Astrocyte (in vitro differentiated cells and primary cell): ENCODE data around the gene UQCR10. TPM values are rescaled to one million over a fixed set of nuclear protein-coding genes. Genes with fewer than 3 reads are reported as not detected.
"Not testable (repeated sequence)": the region's sequence is repeated elsewhere in the genome, so short reads cannot be mapped to it uniquely, and the experiment has no call there.

Experiments used
- DNase-seq: peaks from one replicate; pipeline ENCODE4 v3.0.0-alpha.2; 2010; ENCODE audit warnings: low read depth
- FAIRE-seq: peaks from 2 replicates; lab custom pipeline; 2011; peaks lifted over from hg19 to GRCh38; lab: Jason Lieb, UNC
- H2AFZ ChIP-seq: 2 replicates; pipeline ENCODE4 v1.6.0; 2012; ENCODE audit warnings: low read depth, low read length, inconsistent platforms
- H3K27ac ChIP-seq: 2 replicates; pipeline ENCODE4 v1.5.1; 2011; ENCODE audit warnings: low read depth, low read length, inconsistent platforms
- H3K27me3 ChIP-seq: 2 replicates; pipeline ENCODE4 v1.6.0; 2011; ENCODE audit warnings: low read length, inconsistent platforms; ENCODE audit not compliant: insufficient read depth
- H3K36me3 ChIP-seq: 2 replicates; pipeline ENCODE4 v1.5.1; 2011; ENCODE audit warnings: low read length, inconsistent platforms; ENCODE audit not compliant: insufficient read depth
- H3K4me1 ChIP-seq: 2 replicates; pipeline ENCODE4 v1.5.1; 2011; ENCODE audit warnings: low read length, inconsistent platforms; ENCODE audit not compliant: insufficient read depth
- H3K4me2 ChIP-seq: 2 replicates; pipeline ENCODE4 v1.6.0; 2012; ENCODE audit warnings: low read length, inconsistent platforms
- H3K4me3 ChIP-seq: 2 replicates; pipeline ENCODE4 v1.5.1; 2011; ENCODE audit warnings: low read depth, mild to moderate bottlenecking, low read length, inconsistent platforms; ENCODE audit not compliant: insufficient read depth
- H3K79me2 ChIP-seq: 2 replicates; pipeline ENCODE4 v1.6.0; 2012; ENCODE audit warnings: mild to moderate bottlenecking, low read length, inconsistent platforms; ENCODE audit not compliant: insufficient read depth
- H3K9ac ChIP-seq: 2 replicates; pipeline ENCODE4 v1.6.0; 2012; ENCODE audit warnings: mild to moderate bottlenecking, low read length, inconsistent platforms
- H3K9me3 ChIP-seq: 2 replicates; pipeline ENCODE4 v1.5.1; 2012; ENCODE audit warnings: low read depth, mild to moderate bottlenecking, low read length, inconsistent platforms; ENCODE audit not compliant: insufficient read depth
- H4K20me1 ChIP-seq: 2 replicates; pipeline ENCODE4 v1.6.0; 2012; ENCODE audit warnings: low read length, inconsistent platforms; ENCODE audit not compliant: insufficient read depth
- H3K27ac Mint-ChIP-seq: one replicate; pipeline ENCODE4 v1.8.0; 2021; ENCODE audit warnings: mild to moderate bottlenecking, mixed read lengths; ENCODE audit not compliant: unreplicated experiment
- H3K27me3 Mint-ChIP-seq: one replicate; pipeline ENCODE4 v1.8.0; 2021; ENCODE audit warnings: low read depth, mixed read lengths; ENCODE audit not compliant: unreplicated experiment
- H3K36me3 Mint-ChIP-seq: one replicate; pipeline ENCODE4 v1.8.0; 2021; ENCODE audit warnings: low read depth, mixed read lengths; ENCODE audit not compliant: unreplicated experiment
- H3K4me1 Mint-ChIP-seq: one replicate; pipeline ENCODE4 v1.8.0; 2021; ENCODE audit warnings: low read depth, mixed read lengths; ENCODE audit not compliant: unreplicated experiment
- H3K4me3 Mint-ChIP-seq: one replicate; pipeline ENCODE4 v1.8.0; 2021; ENCODE audit warnings: mild to moderate bottlenecking, moderate library complexity, mixed read lengths; ENCODE audit not compliant: unreplicated experiment
- H3K9me3 Mint-ChIP-seq: one replicate; pipeline ENCODE4 v1.8.0; 2021; ENCODE audit warnings: mild to moderate bottlenecking, mixed read lengths; ENCODE audit not compliant: unreplicated experiment
- CTCF ChIP-seq: IDR thresholded peaks from 2 replicates; pipeline ENCODE4 v1.5.1; 2011; ENCODE audit warnings: low read depth, mild to moderate bottlenecking, inconsistent platforms, low read length, moderate library complexity; ENCODE audit not compliant: insufficient read depth
- EZH2 ChIP-seq: IDR thresholded peaks from 2 replicates; pipeline ENCODE4 v1.6.1; 2012; ENCODE audit warnings: mild to moderate bottlenecking, low read length, inconsistent platforms; ENCODE audit not compliant: insufficient read depth
- total RNA-seq: library from RNA; stranded (reverse); gene quantifications from 2 replicates; pipeline ENCODE4 v1.2.1, GENCODE V29; 2021

The UQCR10 gene
- total RNA-seq, 1 donor from 2014 or later: 112 TPM

- H3K4me3 Mint-ChIP-seq: no peak overlapping the region
- no peaks in the 10 kb centered on the region for H3K4me1 ChIP-seq
- H3K4me2 ChIP-seq: no peak overlapping the region
- DNase-seq: no peak
- no peaks in the 10 kb centered on the region for H3K27me3 Mint-ChIP-seq
- H4K20me1 ChIP-seq: peaks cover 4% of the 10 kb centered on the region
- peaks cover 10% of the 10 kb centered on the region for H3K36me3 Mint-ChIP-seq
- H3K9me3 Mint-ChIP-seq: no peaks in the 10 kb centered on the region
- no peaks in the 10 kb centered on the region for H3K27me3 ChIP-seq
- no peaks in the 10 kb centered on the region for H3K9me3 ChIP-seq
- no peaks in the 10 kb centered on the region for H3K36me3 ChIP-seq
- H3K4me3 ChIP-seq: no peak overlapping the region
- no peak for FAIRE-seq
- no peaks in the 10 kb centered on the region for H3K4me1 Mint-ChIP-seq
- no peak overlapping the region for H3K27ac Mint-ChIP-seq
- no peak overlapping the region for H2AFZ ChIP-seq
- TF ChIP-seq EZH2: no peak
- no peaks in the 10 kb centered on the region for H3K79me2 ChIP-seq
- H3K9ac ChIP-seq: no peak overlapping the region
- H3K27ac ChIP-seq: no peak overlapping the region
These were observed 16.3 kb upstream of the UQCR10 start for GRCh38 chr22:29750559-29751538.

- H3K79me2 ChIP-seq: no peaks in the 10 kb centered on the region
- Mint-ChIP-seq H3K27me3 (no peaks in the 10 kb centered on the region), H3K4me1 (no peaks in the 10 kb centered on the region), H3K9me3 (no peaks in the 10 kb centered on the region), H3K27ac (no peak overlapping the region), H3K36me3 (peaks cover 10% of the 10 kb centered on the region), H3K4me3 (no peak overlapping the region)
- FAIRE-seq (no peak), DNase-seq (no peak)
- TF ChIP-seq EZH2 (no peak), CTCF (no peak)
- H3K9me3 ChIP-seq: no peaks in the 10 kb centered on the region
- no peak overlapping the region for H3K9ac ChIP-seq
- peaks cover 8% of the 10 kb centered on the region for H4K20me1 ChIP-seq
- H3K27me3 ChIP-seq: no peaks in the 10 kb centered on the region
- H3K36me3 ChIP-seq: no peaks in the 10 kb centered on the region
- no peaks in the 10 kb centered on the region for H3K4me1 ChIP-seq
- no peak overlapping the region for H3K4me2 ChIP-seq
- no peak overlapping the region for H3K27ac ChIP-seq
- H2AFZ ChIP-seq: no peak overlapping the region
- no peak overlapping the region for H3K4me3 ChIP-seq
These were observed 15.5 kb upstream of the UQCR10 start for GRCh38 chr22:29751669-29752068.

- no peak for FAIRE-seq
- H4K20me1 ChIP-seq: peaks cover 11% of the 10 kb centered on the region
- TF ChIP-seq CTCF (no peak), EZH2 (no peak)
- H3K4me1 ChIP-seq: no peaks in the 10 kb centered on the region
- no peaks in the 10 kb centered on the region for H3K9me3 ChIP-seq
- no peak overlapping the region for H2AFZ ChIP-seq
- Mint-ChIP-seq H3K27me3 (no peaks in the 10 kb centered on the region), H3K36me3 (peaks cover 5% of the 10 kb centered on the region), H3K27ac (no peak overlapping the region), H3K4me3 (no peak overlapping the region), H3K4me1 (no peaks in the 10 kb centered on the region), H3K9me3 (no peaks in the 10 kb centered on the region)
- H3K27ac ChIP-seq: no peak overlapping the region
- no peak overlapping the region for H3K4me2 ChIP-seq
- DNase-seq: no peak
- no peak overlapping the region for H3K4me3 ChIP-seq
- H3K79me2 ChIP-seq: no peaks in the 10 kb centered on the region
- no peaks in the 10 kb centered on the region for H3K27me3 ChIP-seq
- H3K36me3 ChIP-seq: no peaks in the 10 kb centered on the region
- H3K9ac ChIP-seq: no peak overlapping the region
These were observed 13.1 kb upstream of the UQCR10 start for GRCh38 chr22:29753808-29754657.

- not testable (repeated sequence) for H2AFZ ChIP-seq, H3K79me2 ChIP-seq, H3K36me3 ChIP-seq, H3K27ac Mint-ChIP-seq, FAIRE-seq, H3K27ac ChIP-seq, H3K4me3 ChIP-seq, H3K4me3 Mint-ChIP-seq, H3K27me3 Mint-ChIP-seq, DNase-seq, H3K9me3 ChIP-seq, H3K4me1 ChIP-seq, H3K9ac ChIP-seq, H3K9me3 Mint-ChIP-seq, H3K36me3 Mint-ChIP-seq, H3K4me2 ChIP-seq, H3K27me3 ChIP-seq, H3K4me1 Mint-ChIP-seq
- peaks cover 11% of the 10 kb centered on the region for H4K20me1 ChIP-seq
These were observed 12.3 kb upstream of the UQCR10 start for GRCh38 chr22:29754658-29755395.
